ENCODE measurements around the gene PLBD1. TPM values are rescaled to one million over a fixed set of nuclear protein-coding genes. Genes with fewer than 3 reads are reported as not detected.

PLBD1 gene
- total RNA-seq, 1 donor from 2014 or later = not detected

DNA sequence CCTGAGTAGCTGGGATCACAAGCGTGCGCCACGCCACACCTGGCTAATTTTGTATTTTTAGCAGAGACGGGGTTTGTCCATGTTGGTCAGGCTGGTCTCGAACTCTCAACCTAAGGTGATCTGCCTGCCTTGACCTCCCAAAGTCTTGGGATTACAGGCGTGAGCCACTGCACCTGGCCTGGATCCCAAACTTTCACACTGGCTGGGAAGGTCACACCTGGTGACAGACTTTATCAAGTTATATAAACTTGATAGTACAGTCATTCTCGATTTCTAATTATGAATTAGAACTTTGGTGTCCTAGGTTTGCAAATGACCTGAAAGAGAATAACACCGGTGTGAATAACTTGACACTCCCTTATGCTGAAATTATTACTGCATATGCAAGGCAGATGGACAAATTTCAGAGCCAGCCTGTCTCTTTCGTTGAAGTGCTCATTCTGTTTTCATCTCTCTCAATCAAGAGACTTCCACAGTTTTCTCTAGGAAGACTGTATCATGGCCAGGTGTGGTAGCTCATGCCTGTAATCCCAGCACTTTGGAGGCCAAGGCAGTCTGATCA is 5.9 kb downstream of the PLBD1 start:
- no peaks in the 10 kb centered on the region for H3K4me1 Mint-ChIP-seq (ENCODE audit: low read depth)
- H3K27ac Mint-ChIP-seq = no peak overlapping the region
- no peaks in the 10 kb centered on the region for H3K9me3 Mint-ChIP-seq
- H3K36me3 Mint-ChIP-seq (ENCODE audit: low read depth) = no peaks in the 10 kb centered on the region
- H3K27me3 Mint-ChIP-seq (ENCODE audit: low read depth) = peaks cover 14% of the 10 kb centered on the region
- intact Hi-C loops (cut with micrococcal nuclease) = no loop called here
- H3K4me3 Mint-ChIP-seq (ENCODE audit: low read depth) = no peak overlapping the region
- no peak for DNase-seq (ENCODE audit: low spot score)

DNA sequence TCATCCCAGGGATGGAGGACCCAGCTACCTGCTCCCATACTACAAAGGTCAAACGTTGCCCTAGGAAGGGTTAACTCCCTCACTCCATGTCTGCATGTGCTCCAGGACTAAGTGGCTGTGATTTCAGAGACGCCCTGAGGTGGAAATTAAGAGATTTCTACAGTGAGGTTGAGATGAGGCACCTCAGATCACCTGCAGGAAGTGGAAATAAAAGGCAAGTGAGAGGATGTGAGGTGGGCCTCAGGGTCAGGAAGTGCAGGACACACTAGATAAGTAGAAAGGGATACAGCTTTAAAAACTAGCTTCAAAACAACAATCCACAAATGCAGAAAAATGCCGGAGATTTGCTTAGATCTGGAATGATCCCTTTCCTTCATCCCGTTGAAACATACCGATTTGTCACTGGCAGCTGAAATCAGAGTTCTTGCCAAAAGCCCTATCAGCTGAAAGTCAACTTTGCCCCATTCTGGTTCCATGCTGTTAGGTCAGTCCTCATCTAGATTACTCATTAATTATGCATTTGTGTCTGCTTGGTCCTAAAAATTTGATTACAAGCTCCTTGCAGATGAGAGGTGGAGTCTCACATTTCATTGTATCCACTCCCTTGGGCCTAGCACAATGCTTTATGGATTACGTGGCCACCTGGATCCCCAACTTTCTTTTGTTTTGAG is 6.6 kb downstream of the PLBD1 start:
- Mint-ChIP-seq H3K4me1 (ENCODE audit: low read depth) (no peaks in the 10 kb centered on the region), H3K27me3 (ENCODE audit: low read depth) (peaks cover 12% of the 10 kb centered on the region), H3K9me3 (no peaks in the 10 kb centered on the region), H3K36me3 (ENCODE audit: low read depth) (no peaks in the 10 kb centered on the region), H3K4me3 (ENCODE audit: low read depth) (no peak overlapping the region), H3K27ac (no peak overlapping the region)
- intact Hi-C loops (cut with micrococcal nuclease) = no loop called here
- DNase-seq (ENCODE audit: low spot score) = no peak

- Mint-ChIP-seq H3K27ac (no peak overlapping the region), H3K27me3 (ENCODE audit: low read depth) (no peaks in the 10 kb centered on the region), H3K4me1 (ENCODE audit: low read depth) (no peaks in the 10 kb centered on the region), H3K9me3 (no peaks in the 10 kb centered on the region), H3K4me3 (ENCODE audit: low read depth) (no peak overlapping the region), H3K36me3 (ENCODE audit: low read depth) (no peaks in the 10 kb centered on the region)
- DNase-seq (ENCODE audit: low spot score) = no peak
- intact Hi-C loops (cut with micrococcal nuclease) = no loop called here
Observed at GRCh38 chr12:14558473-14558959, 9.2 kb downstream of the PLBD1 start.

GRCh38 chr12:14557966-14558365 is 9.7 kb downstream of the PLBD1 start:
- no peaks in the 10 kb centered on the region for H3K36me3 Mint-ChIP-seq (ENCODE audit: low read depth)

GRCh38 chr12:14554281-14555007 is 13.2 kb downstream of the PLBD1 start:
- DNase-seq (ENCODE audit: low spot score) = no peak
- Mint-ChIP-seq H3K36me3 (ENCODE audit: low read depth) (no peaks in the 10 kb centered on the region), H3K4me1 (ENCODE audit: low read depth) (no peaks in the 10 kb centered on the region)

More at GRCh38 chr12:14557966-14558365, 9.7 kb downstream of the PLBD1 start:
- Mint-ChIP-seq H3K27ac (no peak overlapping the region), H3K4me3 (ENCODE audit: low read depth) (no peak overlapping the region), H3K27me3 (ENCODE audit: low read depth) (no peaks in the 10 kb centered on the region), H3K9me3 (no peaks in the 10 kb centered on the region), H3K4me1 (ENCODE audit: low read depth) (no peaks in the 10 kb centered on the region)
- intact Hi-C loops (cut with micrococcal nuclease) = no loop called here
- DNase-seq (ENCODE audit: low spot score) = no peak

DNA sequence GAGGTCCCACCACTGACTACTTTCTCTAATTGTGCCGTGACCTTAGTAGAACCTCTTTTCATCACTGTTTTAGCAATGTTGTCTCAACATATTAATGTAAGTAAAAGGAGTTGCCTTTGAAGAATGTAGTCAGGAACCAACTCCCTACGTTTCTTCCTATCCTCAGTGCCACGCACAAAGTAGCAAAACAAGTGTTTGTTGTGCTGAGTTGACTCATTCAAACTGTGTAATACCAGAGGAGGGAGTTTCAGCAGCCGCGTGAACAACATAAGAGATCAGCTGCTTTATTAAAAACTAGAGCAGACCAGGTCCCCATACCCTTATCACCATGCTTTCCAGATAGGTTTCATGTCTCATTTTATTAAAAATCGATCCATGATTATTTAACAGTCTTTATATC is 19.1 kb downstream of the PLBD1 start:
- no peak overlapping the region for H3K4me3 Mint-ChIP-seq (ENCODE audit: low read depth)
- no peaks in the 10 kb centered on the region for H3K36me3 Mint-ChIP-seq (ENCODE audit: low read depth)
- DNase-seq (ENCODE audit: low spot score) = no peak
- no peaks in the 10 kb centered on the region for H3K4me1 Mint-ChIP-seq (ENCODE audit: low read depth)
- intact Hi-C loops (cut with micrococcal nuclease) = no loop called here
- H3K27ac Mint-ChIP-seq = no peak overlapping the region
- peaks cover 4% of the 10 kb centered on the region for H3K9me3 Mint-ChIP-seq
- peaks cover 2% of the 10 kb centered on the region for H3K27me3 Mint-ChIP-seq (ENCODE audit: low read depth)

More at GRCh38 chr12:14554281-14555007, 13.2 kb downstream of the PLBD1 start:
- Mint-ChIP-seq H3K27ac (no peak overlapping the region), H3K27me3 (ENCODE audit: low read depth) (no peaks in the 10 kb centered on the region), H3K4me3 (ENCODE audit: low read depth) (no peak overlapping the region), H3K9me3 (peaks cover 4% of the 10 kb centered on the region)
- intact Hi-C loops (cut with micrococcal nuclease) = no loop called here

DNA sequence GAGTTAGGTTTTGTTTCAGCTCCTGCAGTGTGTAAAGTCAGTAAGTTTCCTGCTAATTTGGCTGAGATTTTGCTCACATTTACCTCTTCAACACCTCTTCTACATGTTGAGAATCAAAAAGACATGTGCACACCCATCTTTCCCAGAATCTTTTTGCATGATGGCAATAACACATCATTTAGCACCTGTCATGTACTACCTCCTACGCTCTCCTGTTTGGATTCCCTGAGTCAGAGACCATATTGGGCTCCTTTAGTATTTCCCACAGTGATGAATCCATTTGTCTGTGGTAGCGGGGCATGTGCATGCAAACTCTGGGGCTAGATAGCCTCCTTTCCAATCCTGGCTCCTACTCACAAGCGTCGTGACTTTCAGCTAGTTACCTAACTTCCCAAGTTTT is 20.1 kb downstream of the PLBD1 start:
- Mint-ChIP-seq H3K4me3 (ENCODE audit: low read depth) (no peak overlapping the region), H3K27me3 (ENCODE audit: low read depth) (peaks cover 2% of the 10 kb centered on the region), H3K4me1 (ENCODE audit: low read depth) (no peaks in the 10 kb centered on the region), H3K36me3 (ENCODE audit: low read depth) (no peaks in the 10 kb centered on the region), H3K27ac (no peak overlapping the region), H3K9me3 (peaks cover 4% of the 10 kb centered on the region)
- intact Hi-C loops (cut with micrococcal nuclease) = no loop called here
- no peak for DNase-seq (ENCODE audit: low spot score)

- H3K4me3 Mint-ChIP-seq (ENCODE audit: low read depth) = no peak overlapping the region
- no peaks in the 10 kb centered on the region for H3K4me1 Mint-ChIP-seq (ENCODE audit: low read depth)
- H3K9me3 Mint-ChIP-seq = peaks cover 4% of the 10 kb centered on the region
- H3K36me3 Mint-ChIP-seq (ENCODE audit: low read depth) = no peaks in the 10 kb centered on the region
- H3K27me3 Mint-ChIP-seq (ENCODE audit: low read depth) = peaks cover 2% of the 10 kb centered on the region
- H3K27ac Mint-ChIP-seq = no peak overlapping the region
- intact Hi-C loops (cut with micrococcal nuclease) = no loop called here
- DNase-seq (ENCODE audit: low spot score) = no peak
Observed at GRCh38 chr12:14545144-14546124, 22.2 kb downstream of the PLBD1 start.

- peaks cover 1% of the 10 kb centered on the region for H3K27me3 Mint-ChIP-seq (ENCODE audit: low read depth)
- no peak overlapping the region for H3K4me3 Mint-ChIP-seq (ENCODE audit: low read depth)
- H3K9me3 Mint-ChIP-seq = no peaks in the 10 kb centered on the region
- intact Hi-C loops (cut with micrococcal nuclease) = no loop called here
- H3K27ac Mint-ChIP-seq = no peak overlapping the region
- no peaks in the 10 kb centered on the region for H3K4me1 Mint-ChIP-seq (ENCODE audit: low read depth)
- DNase-seq (ENCODE audit: low spot score) = no peak
- no peaks in the 10 kb centered on the region for H3K36me3 Mint-ChIP-seq (ENCODE audit: low read depth)
Observed at GRCh38 chr12:14540801-14541462, 26.8 kb downstream of the PLBD1 start.

- no peaks in the 10 kb centered on the region for H3K36me3 Mint-ChIP-seq (ENCODE audit: low read depth)
- H3K9me3 Mint-ChIP-seq = no peaks in the 10 kb centered on the region
- no peak overlapping the region for H3K27ac Mint-ChIP-seq
- peaks cover 1% of the 10 kb centered on the region for H3K27me3 Mint-ChIP-seq (ENCODE audit: low read depth)
- no peaks in the 10 kb centered on the region for H3K4me1 Mint-ChIP-seq (ENCODE audit: low read depth)
- intact Hi-C loops (cut with micrococcal nuclease) = no loop called here
- no peak for DNase-seq (ENCODE audit: low spot score)
- no peak overlapping the region for H3K4me3 Mint-ChIP-seq (ENCODE audit: low read depth)
Observed at GRCh38 chr12:14537088-14537487, 30.6 kb downstream of the PLBD1 start.

GRCh38 chr12:14532152-14532551 is 35.5 kb downstream of the PLBD1 start:
- Mint-ChIP-seq H3K27ac (no peak overlapping the region), H3K9me3 (no peaks in the 10 kb centered on the region), H3K36me3 (ENCODE audit: low read depth) (no peaks in the 10 kb centered on the region), H3K4me1 (ENCODE audit: low read depth) (no peaks in the 10 kb centered on the region), H3K4me3 (ENCODE audit: low read depth) (no peak overlapping the region), H3K27me3 (ENCODE audit: low read depth) (peaks cover 8% of the 10 kb centered on the region)
- intact Hi-C loops (cut with micrococcal nuclease) = no loop called here
- no peak for DNase-seq (ENCODE audit: low spot score)

DNA sequence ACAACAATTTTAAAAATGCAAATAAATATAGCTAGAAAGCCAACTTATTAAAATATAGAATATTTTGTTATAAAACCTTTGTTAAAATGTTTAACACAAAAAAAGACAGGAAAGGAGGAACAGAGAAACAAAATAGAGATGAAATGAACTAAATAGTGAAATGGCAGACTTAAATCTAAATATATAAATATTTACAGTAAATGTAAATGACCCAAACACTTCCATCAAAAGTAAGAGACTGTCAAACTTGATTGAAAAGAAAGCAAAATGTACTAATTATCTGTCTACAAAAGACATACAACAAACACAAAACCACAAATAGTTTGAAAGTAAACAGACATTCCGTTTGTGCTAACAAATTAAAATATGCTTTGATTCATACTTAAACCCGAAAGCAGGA is 41.7 kb downstream of the PLBD1 start:
- DNase-seq (ENCODE audit: low spot score) = no peak
- Mint-ChIP-seq H3K27ac (no peak overlapping the region), H3K27me3 (ENCODE audit: low read depth) (peaks cover 8% of the 10 kb centered on the region), H3K4me3 (ENCODE audit: low read depth) (no peak overlapping the region), H3K36me3 (ENCODE audit: low read depth) (no peaks in the 10 kb centered on the region), H3K4me1 (ENCODE audit: low read depth) (no peaks in the 10 kb centered on the region), H3K9me3 (peaks cover 38% of the 10 kb centered on the region)
- intact Hi-C loops (cut with micrococcal nuclease) = no loop called here

Data from activated T-helper 2 cell treated with anti-CD3 and anti-CD28 coated beads, Interferon-gamma antibody, Interleukin-2, Interleukin-4, amounts not matched to agents 10 μg/mL and 5 μg/mL and 100 μg/mL, durations not matched to agents 14 hours and 24 hours and 36 hours (primary cell).